Measurements from ENCODE around the gene COL15A1. TPM values are rescaled to one million over a fixed set of nuclear protein-coding genes. Genes with fewer than 3 reads are reported as not detected.

Gene COL15A1
- total RNA-seq, 1 experiment from 2014 or later = not detected

DNA sequence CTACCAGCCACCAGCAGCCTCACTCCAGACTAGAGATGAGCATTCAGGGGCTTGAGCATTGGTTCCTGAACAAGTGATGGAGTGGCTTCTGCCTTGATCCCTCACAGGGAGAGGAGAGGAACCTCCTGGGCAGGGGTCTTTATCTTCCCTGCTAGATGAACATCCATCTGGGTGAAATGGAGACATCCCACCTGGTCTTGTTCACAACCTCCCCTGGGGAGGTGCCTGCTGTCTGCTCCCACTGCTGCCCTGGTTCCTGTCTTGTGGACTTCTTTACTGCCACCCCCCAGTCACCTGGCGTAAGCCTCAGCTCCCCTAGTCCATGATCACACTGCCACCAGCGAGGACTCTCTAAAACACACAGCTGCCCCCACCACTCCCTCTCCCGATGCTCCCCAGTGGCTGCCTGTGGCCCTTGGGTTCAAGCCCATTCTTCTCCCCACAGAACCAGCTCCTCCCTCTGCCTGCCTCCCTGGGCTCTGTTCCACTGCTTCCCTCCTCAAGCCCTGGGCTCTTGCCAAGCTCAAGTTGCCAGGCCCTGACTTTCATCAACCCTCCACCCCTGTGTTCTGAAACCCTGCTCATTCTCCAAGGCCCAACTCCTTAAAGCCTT, 51.5 kb downstream of the COL15A1 start:
- Histone ChIP-seq H3K4ac (ENCODE audit: low read depth, low read length) (no peak overlapping the region), H2BK15ac (ENCODE audit: low read depth, low read length) (no peak overlapping the region), H3K9me3 (ENCODE audit: control insufficient read depth, low read depth, low read length) (peaks cover 9% of the 10 kb centered on the region), H4K8ac (replicated peaks; ENCODE audit: insufficient read length, low read depth, low read length) (no peak overlapping the region), H3K79me2 (ENCODE audit: insufficient read depth, low read length) (no peaks in the 10 kb centered on the region), H3K18ac (ENCODE audit: insufficient read length, low read depth, low read length) (no peak overlapping the region), H2AK5ac (ENCODE audit: insufficient read length, low read length) (no peak overlapping the region), H2AFZ (ENCODE audit: low read length) (no peak overlapping the region), H4K5ac (ENCODE audit: insufficient read length, low read depth, low read length) (no peak overlapping the region), H3K27ac (ENCODE audit: insufficient read length, low read depth, low read length) (no peak overlapping the region), H2BK12ac (ENCODE audit: insufficient read length, low read depth, low read length) (no peak overlapping the region), H3T11ph (ENCODE audit: low read length) (no peak overlapping the region), H4K91ac (ENCODE audit: insufficient read length, low read depth, low read length) (no peak overlapping the region), H3K23ac (ENCODE audit: insufficient read length, low read depth, low read length) (no peak overlapping the region), H3K4me2 (ENCODE audit: insufficient read depth, insufficient read length, low read length) (no peak overlapping the region), H3K14ac (ENCODE audit: insufficient read depth, low read length) (peak overlapping the region; percentile 63; the same call in 1 of the 2 replicates), H3K27me3 (ENCODE audit: insufficient read depth, low read length) (no peaks in the 10 kb centered on the region), H3K4me1 (ENCODE audit: insufficient read depth, low read length) (no peaks in the 10 kb centered on the region), H3K23me2 (ENCODE audit: insufficient read length, low read depth, low read length, poor library complexity, severe bottlenecking) (no peaks in the 10 kb centered on the region), H3K9ac (ENCODE audit: extremely low read depth, insufficient read length, low read length) (no peak overlapping the region), H2BK20ac (ENCODE audit: low read depth, low read length, poor library complexity, severe bottlenecking) (no peak overlapping the region), H2BK5ac (ENCODE audit: insufficient read length, low read length) (no peak overlapping the region), H2BK120ac (ENCODE audit: low read depth, low read length, poor library complexity, severe bottlenecking) (no peak overlapping the region), H3K56ac (ENCODE audit: insufficient read length, low read depth, low read length) (no peak overlapping the region), H4K20me1 (ENCODE audit: control insufficient read depth, insufficient read depth, insufficient read length) (no peaks in the 10 kb centered on the region), H3K79me1 (ENCODE audit: insufficient read depth, low read depth, low read length, poor library complexity, severe bottlenecking) (no peaks in the 10 kb centered on the region)
- H3K27ac Mint-ChIP-seq = no peak overlapping the region
- WGBS (ENCODE audit: extremely low coverage, insufficient read length, low lambda C conversion rate) = no CpG with 5 or more reads among the region's 3 CpGs
- H3K4me1 Mint-ChIP-seq = peaks cover 8 to 11% of the 10 kb centered on the region in 2 experiments
- peaks cover 8 to 16% of the 10 kb centered on the region in 2 experiments for H3K9me3 Mint-ChIP-seq
- H3K27me3 Mint-ChIP-seq (ENCODE audit: low read depth) = peaks cover 21% of the 10 kb centered on the region
- DNase-seq = peak; percentile 17
- TF ChIP-seq, protein P1, sequence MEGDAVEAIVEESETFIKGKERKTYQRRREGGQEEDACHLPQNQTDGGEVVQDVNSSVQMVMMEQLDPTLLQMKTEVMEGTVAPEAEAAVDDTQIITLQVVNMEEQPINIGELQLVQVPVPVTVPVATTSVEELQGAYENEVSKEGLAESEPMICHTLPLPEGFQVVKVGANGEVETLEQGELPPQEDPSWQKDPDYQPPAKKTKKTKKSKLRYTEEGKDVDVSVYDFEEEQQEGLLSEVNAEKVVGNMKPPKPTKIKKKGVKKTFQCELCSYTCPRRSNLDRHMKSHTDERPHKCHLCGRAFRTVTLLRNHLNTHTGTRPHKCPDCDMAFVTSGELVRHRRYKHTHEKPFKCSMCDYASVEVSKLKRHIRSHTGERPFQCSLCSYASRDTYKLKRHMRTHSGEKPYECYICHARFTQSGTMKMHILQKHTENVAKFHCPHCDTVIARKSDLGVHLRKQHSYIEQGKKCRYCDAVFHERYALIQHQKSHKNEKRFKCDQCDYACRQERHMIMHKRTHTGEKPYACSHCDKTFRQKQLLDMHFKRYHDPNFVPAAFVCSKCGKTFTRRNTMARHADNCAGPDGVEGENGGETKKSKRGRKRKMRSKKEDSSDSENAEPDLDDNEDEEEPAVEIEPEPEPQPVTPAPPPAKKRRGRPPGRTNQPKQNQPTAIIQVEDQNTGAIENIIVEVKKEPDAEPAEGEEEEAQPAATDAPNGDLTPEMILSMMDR (conservative IDR thresholded peaks at IDR 0.05) = no peak
- H3K36me3 Mint-ChIP-seq (ENCODE audit: insufficient read depth in 1 of 3, low read depth in 3 of 3) = peaks cover 0 to 11% (median 6%) of the 10 kb centered on the region in 3 experiments; a peak in 5 of 7 replicates
- H3K4me3 Mint-ChIP-seq = no peak overlapping the region
